ENCODE measurements around the gene CEACAM19. TPM values are rescaled to one million over a fixed set of nuclear protein-coding genes. Genes with fewer than 3 reads are reported as not detected.

CEACAM19 gene
- total and polyA plus RNA-seq, 9 of the 15 experiments (the other 6 are each of a cell fraction or from before 2014, with no cell fraction given) = 0.15 to 0.30 (median 0.23) TPM; not detected in 5

- TF ChIP-seq ZNF212 (CRISPR knock-in tag; IDR thresholded peaks at IDR 0.05) = no peak
- peak; percentile 96 for TF ChIP-seq SMC3 (conservative IDR thresholded peaks at IDR 0.05; ENCODE audit: insufficient read depth, low read depth, low read length)
- no peak for TF ChIP-seq POLR2A (conservative IDR thresholded peaks at IDR 0.05)
- TF ChIP-seq RCOR1 (IDR thresholded peaks at IDR 0.05; ENCODE audit: borderline replicate concordance in 1 of 2, low read depth in 2 of 2, low read length in 2 of 2) = peak; percentile 37 to 54; a peak in 1 of 4 replicates
- TF ChIP-seq VEZF1 (CRISPR knock-in tag; IDR thresholded peaks at IDR 0.05) = peak; percentile 57
- TF ChIP-seq L3MBTL2 (IDR thresholded peaks at IDR 0.05) = 0 out of 2 replicates have a peak, but pooled peaks have one; percentile 18
Observed at GRCh38 chr19:44723952-44724319, 52.7 kb downstream of the CEACAM19 start (continued).

- 7% methylated on average over 15 of the region's 18 CpGs for WGBS (ENCODE audit: insufficient coverage, low coverage, missing lambda C conversion rate)
- FAIRE-seq (no peak), ATAC-seq (no peak; the same call in 2 of the 3 replicates), DNase-seq (ENCODE audit: extremely low read depth in 1 of 4, low spot score in 3 of 4) (peak in 2 of 4 experiments; percentile 49 to 50)
- H3K9me3 ChIP-seq (replicated peaks; ENCODE audit: control insufficient read depth, insufficient read depth, low read depth, low read length) = no peaks in the 10 kb centered on the region
- peak overlapping the region; percentile 62 for H2AFZ ChIP-seq (ENCODE audit: low read depth, low read length)
- H3K4me1 ChIP-seq (replicated peaks in 1 of 2; ENCODE audit: control insufficient read depth in 2 of 2, insufficient read depth in 2 of 2, low read length in 2 of 2) = peaks cover 19 to 20% of the 10 kb centered on the region in 2 experiments
- no peaks in the 10 kb centered on the region for H3K36me3 ChIP-seq (ENCODE audit: control insufficient read depth, insufficient read depth, low read length)
- H3K9me1 ChIP-seq (ENCODE audit: control insufficient read depth, insufficient read depth, low read length) = no peaks in the 10 kb centered on the region
- H3K79me2 ChIP-seq (ENCODE audit: control insufficient read depth, insufficient read depth, low read length) = no peaks in the 10 kb centered on the region
- H3K27me3 ChIP-seq (ENCODE audit: control insufficient read depth in 2 of 2, insufficient read depth in 2 of 2, low read length in 2 of 2) = no peaks in the 10 kb centered on the region
- H3K9ac ChIP-seq (ENCODE audit: insufficient read depth in 1 of 2, low read depth in 2 of 2, low read length in 2 of 2) = peak overlapping the region in 1 of 2 experiments; percentile 72; a peak in 1 of 4 replicates
- intact Hi-C loops (cut with micrococcal nuclease) = no loop called here
- peak overlapping the region; percentile 33; the same call in 1 of the 2 replicates for H3K4me2 ChIP-seq (ENCODE audit: insufficient read depth, low read length)
- BruUV-seq (replicated peaks) = no TSS peak
- POLR2A ChIA-PET = interaction anchor here (2.3 kb wide), 1 partner anchor 46 kb away, joined by 16 read pairs; no protein-coding TSS in a partner anchor
- H3K4me3 ChIP-seq = no peak overlapping the region
- H3K27ac ChIP-seq (ENCODE audit: extremely low read depth, low read depth, low read length) = no peak overlapping the region
- TF ChIP-seq HBP1 (CRISPR knock-in tag; IDR thresholded peaks at IDR 0.05) = no peak
- peak; percentile 25; the same call in 1 of the 2 replicates for TF ChIP-seq VEZF1 (CRISPR knock-in tag; IDR thresholded peaks at IDR 0.05)
- in situ Hi-C loops (cut with MboI) = no loop called here
- CTCF ChIA-PET (ENCODE audit: low intra/inter-chr PET ratio) = interaction anchor here (1.7 to 1.9 kb wide), 2 partner anchors 45 to 120 kb away, joined by 7 to 26 read pairs; partner anchors contain the start of gene NECTIN2
- no peaks in the 10 kb centered on the region for H4K20me1 ChIP-seq (replicated peaks; ENCODE audit: control insufficient read depth, insufficient read depth, low read length)
Observed at GRCh38 chr19:44725251-44725650, 54.0 kb downstream of the CEACAM19 start.
